Lower leg skin (tissue), 3 donors: ENCODE measurements around the gene HEMK1.

ENCODE experiments used
- CTCF ChIP-seq, 3 donors: fragments of 450-650 bp; IDR thresholded peaks; one replicate each; pipeline ENCODE4 v1.5.1; 2016; ENCODE audit warnings: antibody characterized with exemption in 3 of 3, mild to moderate bottlenecking in 3 of 3, moderate library complexity in 2 of 3
- POLR2A ChIP-seq, 2 donors: fragments of 450-650 bp; IDR thresholded peaks; one replicate each; pipeline ENCODE4 v1.6.1; 2016 to 2017; ENCODE audit warnings: antibody characterized with exemption in 2 of 2, mild to moderate bottlenecking in 1 of 2, moderate library complexity in 1 of 2

- TF ChIP-seq CTCF (IDR thresholded peaks at IDR 0.05) (no peak), POLR2A (IDR thresholded peaks at IDR 0.05) (no peak)
Observed at GRCh38 chr3:50531201-50531600, 38.1 kb upstream of the HEMK1 start.
